Heart right ventricle (tissue), 16 donors: ENCODE results near the gene DIMT1. TPM values are rescaled to one million over a fixed set of nuclear protein-coding genes. Genes with fewer than 3 reads are reported as not detected.

Experiments
- ATAC-seq, 8 donors: fragments of 200-7000 bp; cut with Tn5 transposase; one replicate each; pipeline ENCODE4 v1.9.1; 2020; ENCODE audit warnings: mild to moderate bottlenecking in 8 of 8, moderate library complexity in 8 of 8, moderate number of reproducible peaks in 1 of 8
- DNase-seq, 2 donors: peaks; one replicate each; pipeline ENCODE4 v3.0.0-alpha.2; 2020
- H3K27ac ChIP-seq, 10 donors: fragments of 200-600 bp; sonication (generic) in 2 of 10; one replicate each; pipeline versions ENCODE4 v1.5.0 to v1.8.0; 2020 to 2022; ENCODE audit warnings: mild to moderate bottlenecking in 3 of 10
- H3K27me3 ChIP-seq, 7 donors: fragments of 200-600 bp; one replicate each; pipeline ENCODE4 v1.8.0; 2021 to 2022; ENCODE audit warnings: mild to moderate bottlenecking in 2 of 7
- H3K36me3 ChIP-seq, 9 donors: fragments of 200-600 bp; sonication (generic) in 1 of 9; one replicate each; pipeline versions ENCODE4 v1.5.0 to v1.8.0; 2020 to 2022; ENCODE audit warnings: mild to moderate bottlenecking in 2 of 9
- H3K4me1 ChIP-seq, 9 donors: fragments of 200-600 bp; sonication (generic) in 1 of 9; one replicate each; pipeline versions ENCODE4 v1.5.0 to v1.8.0; 2020 to 2022; ENCODE audit warnings: mild to moderate bottlenecking in 4 of 9
- H3K4me3 ChIP-seq, 10 donors: fragments of 200-600 bp; sonication (generic) in 2 of 10; one replicate each; pipeline versions ENCODE4 v1.5.0 to v1.8.0; 2020 to 2022; ENCODE audit warnings: mild to moderate bottlenecking in 7 of 10, moderate library complexity in 2 of 10
- H3K9me3 ChIP-seq, 11 donors: fragments of 200-600 bp in 10 of 11; sonication (generic) in 2 of 11; one replicate each; pipeline versions ENCODE4 v1.5.0 to v1.8.0; 2013 to 2022; ENCODE audit warnings: mild to moderate bottlenecking in 2 of 11, control low read depth in 1 of 11, moderate library complexity in 1 of 11
- WGBS, 2 donors: extraction: QIAGEN DNeasy Blood & Tissue Kit; methylation state at CpG; one replicate each; pipeline ENCODE4 v1.1.7; 2013; ENCODE audit warnings: inconsistent platforms in 1 of 2; 5-methylcytosine and 5-hydroxymethylcytosine counted together
- intact Hi-C, 10 donors: fragments of 100-400 bp; cut with DNase I; formaldehyde crosslinking; loops; one replicate each; pipeline versions ENCODE4 v1.11.1 to v1.14.2; 2022
- polyA plus RNA-seq, 2 donors: library from polyadenylated mRNA; stranded (reverse); fragments of 200-250 nt; gene quantifications; one replicate each; pipeline ENCODE4 v1.2.3, GENCODE V29; 2013
- total RNA-seq, 10 donors: library from RNA; stranded (reverse); fragmentation: NEBNext Ultra II Directional in 3 of 10; extraction: Animal tissue kit (Norgen Biotek cat#: 25700) in 3 of 10; gene quantifications; one replicate each; pipeline versions ENCODE4 v1.2.1 to v1.2.4, GENCODE V29; 2021 to 2023
- TF ChIP-seq, protein P1 (sequence below), 9 donors: fragments of 200-600 bp; sonication (generic) in 2 of 9; IDR thresholded peaks; one replicate each; pipeline versions ENCODE4 v1.5.0 to v1.8.0; 2021 to 2022; ENCODE audit warnings: antibody characterized with exemption in 9 of 9, mild to moderate bottlenecking in 5 of 9, moderate library complexity in 1 of 9
- donor health status: Arrhythmogenic right ventricular cardiomyopathy.
- donor health status: ischemic (EF 13 %, LVEDD 7.1; RV severe dilation, severe dysfunction).
- donor health status: healthy with polysubstance abuse.
- donor health status: DM: no; HTN: yes; CAD: no.
- donor health status: DM: no; HTN: no; CAD: no.
- donor health status: ischemic (EF 25% LVEDD 6.9; RV normal size, moderate dysfunction).
- donor health status: ischemic (EF 25% LVEDD 5.7; RV mildly dilated, moderate dysfunction).
- donor health status: healthy.
- donor health status: DM: yes; HTN: yes; CAD: no.
- donor health status: Ischemic cardiomyopathy.
- donor health status: ischemic (EF 35%, LVEDD 5.7; RV mildly dilated, moderate dysfunction).
- donor health status: nonischemic (EF 11% LVEDD 7.7; RV severe dilation, severe dysfunction).
- donor health status: DM: yes; HTN: yes; CAD: no.
- donor health status: PGD.
- donor health status: ischemic (EF 29% LVEDD 5.4; RV normal size, mild dysfunction).
- donor health status: nonischemic (EF 23%, LVEDD 6.1; RV moderate dilation, normal function).

DIMT1 gene
- total and polyA plus RNA-seq, 12 donors: 10.5 to 23.0 (median 18.4) TPM

DNA sequence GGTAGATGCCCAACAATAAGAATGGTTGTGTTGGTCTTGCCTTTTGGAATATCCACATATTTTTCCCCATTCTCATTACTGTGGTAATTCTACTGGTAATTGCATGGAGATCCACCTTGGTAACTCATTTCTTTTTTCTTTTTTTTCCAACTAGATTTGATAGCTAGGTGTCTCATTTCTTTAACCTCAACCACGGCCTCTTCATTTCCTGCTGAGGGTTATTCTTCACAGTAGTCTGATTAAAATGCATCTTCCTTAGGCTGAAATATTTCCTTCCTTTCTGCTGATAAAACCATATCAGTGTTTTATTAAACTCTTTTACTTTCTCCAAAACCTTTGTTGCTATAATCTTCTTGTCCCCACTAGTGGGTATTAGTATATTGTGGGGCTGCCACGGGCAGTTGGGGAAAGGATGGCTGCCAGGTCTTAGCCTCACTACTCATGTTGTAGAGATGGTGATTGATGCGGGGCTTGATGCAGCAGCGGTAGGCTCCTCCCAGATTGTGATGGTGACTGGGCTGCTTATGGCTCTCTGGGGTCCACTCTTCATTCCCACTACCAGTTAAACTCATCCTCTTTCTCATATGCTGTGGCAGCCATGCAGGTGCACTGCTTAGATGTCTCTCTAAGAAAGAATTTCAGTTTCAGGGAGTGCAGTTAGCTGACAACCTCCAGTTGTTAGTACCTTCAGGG lies 61.8 kb downstream of the DIMT1 start:
- DNase-seq: no peak
- TF ChIP-seq, protein P1, sequence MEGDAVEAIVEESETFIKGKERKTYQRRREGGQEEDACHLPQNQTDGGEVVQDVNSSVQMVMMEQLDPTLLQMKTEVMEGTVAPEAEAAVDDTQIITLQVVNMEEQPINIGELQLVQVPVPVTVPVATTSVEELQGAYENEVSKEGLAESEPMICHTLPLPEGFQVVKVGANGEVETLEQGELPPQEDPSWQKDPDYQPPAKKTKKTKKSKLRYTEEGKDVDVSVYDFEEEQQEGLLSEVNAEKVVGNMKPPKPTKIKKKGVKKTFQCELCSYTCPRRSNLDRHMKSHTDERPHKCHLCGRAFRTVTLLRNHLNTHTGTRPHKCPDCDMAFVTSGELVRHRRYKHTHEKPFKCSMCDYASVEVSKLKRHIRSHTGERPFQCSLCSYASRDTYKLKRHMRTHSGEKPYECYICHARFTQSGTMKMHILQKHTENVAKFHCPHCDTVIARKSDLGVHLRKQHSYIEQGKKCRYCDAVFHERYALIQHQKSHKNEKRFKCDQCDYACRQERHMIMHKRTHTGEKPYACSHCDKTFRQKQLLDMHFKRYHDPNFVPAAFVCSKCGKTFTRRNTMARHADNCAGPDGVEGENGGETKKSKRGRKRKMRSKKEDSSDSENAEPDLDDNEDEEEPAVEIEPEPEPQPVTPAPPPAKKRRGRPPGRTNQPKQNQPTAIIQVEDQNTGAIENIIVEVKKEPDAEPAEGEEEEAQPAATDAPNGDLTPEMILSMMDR (IDR thresholded peaks at IDR 0.05): no peak
- Histone ChIP-seq H3K36me3 (no peaks in the 10 kb centered on the region), H3K4me1 (peaks cover 0 to 9% (median 0%) of the 10 kb centered on the region in 9 donors), H3K4me3 (no peak overlapping the region), H3K27me3 (no peaks in the 10 kb centered on the region), H3K9me3 (no peaks in the 10 kb centered on the region), H3K27ac (no peak overlapping the region)
- 93 to 94% methylated on average over 4 of the region's 4 CpGs for WGBS, 2 donors
- intact Hi-C loops: loop anchor here in 2 of 10 donors (5.0 to 10.0 kb wide), 2 partner anchors 35 to 97 kb away; partner anchors contain the start of gene KIF2A (in 1 of the 2)
- ATAC-seq: no peak

DNA sequence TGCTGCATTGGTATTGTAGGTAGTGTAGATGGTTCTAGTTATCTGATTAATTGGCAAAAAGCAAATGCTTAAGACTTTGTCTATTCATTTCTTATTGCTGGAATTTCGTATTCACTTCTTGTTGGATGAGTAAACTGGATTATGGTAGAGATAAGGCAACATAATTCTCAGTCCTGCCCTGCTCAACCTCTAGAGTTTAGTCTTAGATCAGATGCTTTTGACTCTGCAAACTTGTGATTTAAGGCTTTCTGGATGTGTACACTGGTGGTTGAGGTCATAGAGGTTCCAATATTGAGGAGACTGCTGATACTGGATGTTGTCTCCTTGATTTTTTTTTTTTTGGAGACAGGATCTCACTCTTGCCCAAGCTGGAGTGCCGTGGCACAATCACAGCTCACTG lies 62.7 kb downstream of the DIMT1 start:
- 96 to 99% methylated on average over 2 of the region's 2 CpGs for WGBS, 2 donors
- no peaks in the 10 kb centered on the region for H3K36me3 ChIP-seq
- intact Hi-C loops: loop anchor here in 2 of 10 donors (5.0 to 10.0 kb wide), 2 partner anchors 34 to 96 kb away; partner anchors contain the start of gene KIF2A (in 1 of the 2)
- H3K27ac ChIP-seq: no peak overlapping the region
- TF ChIP-seq, protein P1 (IDR thresholded peaks at IDR 0.05): no peak
- H3K4me3 ChIP-seq: no peak overlapping the region
- H3K27me3 ChIP-seq: no peaks in the 10 kb centered on the region
- H3K4me1 ChIP-seq: peaks cover 0 to 9% (median 0%) of the 10 kb centered on the region in 9 donors
- ATAC-seq (no peak), DNase-seq (no peak)
- H3K9me3 ChIP-seq: no peaks in the 10 kb centered on the region

DNA sequence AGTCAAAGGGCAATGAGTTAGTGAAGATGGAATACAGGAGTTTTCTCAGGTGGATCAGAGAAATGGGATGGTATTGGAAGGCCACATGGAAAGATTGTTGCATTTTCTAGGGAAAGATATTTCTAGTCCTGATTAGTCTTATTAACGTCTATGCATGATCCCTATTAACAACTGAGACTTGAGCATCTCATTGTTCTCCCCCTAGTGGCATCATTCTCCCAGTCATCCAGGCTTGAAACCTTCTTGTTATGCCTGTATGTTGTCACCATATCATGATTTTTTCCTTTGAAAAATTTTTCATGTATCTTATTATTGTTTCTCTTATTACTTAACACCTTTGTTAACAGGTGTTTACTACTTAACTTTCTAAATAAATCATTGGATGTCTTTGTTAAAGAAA lies 63.3 kb downstream of the DIMT1 start:
- H3K27me3 ChIP-seq: no peaks in the 10 kb centered on the region
- WGBS, 2 donors: 0 to 12% methylated on average over 1 of the region's 1 CpG
- intact Hi-C loops: loop anchor here in 2 of 10 donors (5.0 to 10.0 kb wide), 2 partner anchors 33 to 96 kb away; partner anchors contain the start of gene KIF2A (in 1 of the 2)
- peaks cover 0 to 9% (median 0%) of the 10 kb centered on the region in 9 donors for H3K4me1 ChIP-seq
- DNase-seq (no peak), ATAC-seq (no peak)
- H3K4me3 ChIP-seq: no peak overlapping the region
- no peaks in the 10 kb centered on the region for H3K36me3 ChIP-seq
- TF ChIP-seq, protein P1 (IDR thresholded peaks at IDR 0.05): peak in 4 of 9 donors; percentile 14 to 48 (median 38)
- H3K9me3 ChIP-seq: no peaks in the 10 kb centered on the region
- H3K27ac ChIP-seq: no peak overlapping the region

Other genes with a start within 250 kb of the DIMT1 start
- 10 to 100 TPM in 8 of 10 donors, 1 to 10 TPM in 2; 9.2 to 17.1 (median 12.2) TPM for gene KIF2A, start 97.7 kb downstream of the DIMT1 start, total RNA-seq
- gene KIF2A, start 97.7 kb downstream of the DIMT1 start, polyA plus RNA-seq: 1 to 10 TPM; 1.5 to 2.8 TPM
- 10 to 100 TPM; 23.9 to 39.3 (median 32.9) TPM for gene IPO11, start 8.9 kb upstream of the DIMT1 start, total RNA-seq
- 10 to 100 TPM in 1 of 2 donors, 1 to 10 TPM in 1; 7.8 to 11.0 TPM for gene IPO11, start 8.9 kb upstream of the DIMT1 start, polyA plus RNA-seq
- gene LRRC70, start 174.9 kb upstream of the DIMT1 start, total RNA-seq: 1 to 10 TPM in 9 of 10 donors, under 1 TPM in 1; 0.42 to 3.3 (median 1.6) TPM
- gene LRRC70, start 174.9 kb upstream of the DIMT1 start, polyA plus RNA-seq: 1 to 10 TPM; 2.0 to 4.8 TPM